Measurements from ENCODE around the gene TMPRSS11A.

The TMPRSS11A gene

GRCh38 chr4:67922697-67923096, 40.6 kb downstream of the TMPRSS11A start:
- TF ChIP-seq CTCF (IDR thresholded peaks at IDR 0.05; ENCODE audit: low read depth, low read length), result no peak
- no peak overlapping the region for H3K4me3 ChIP-seq (ENCODE audit: low read depth, low read length)

- no peak overlapping the region for H3K4me3 ChIP-seq (ENCODE audit: low read depth, low read length)
- no peak for TF ChIP-seq CTCF (IDR thresholded peaks at IDR 0.05; ENCODE audit: low read depth, low read length)
These were observed 44.9 kb downstream of the TMPRSS11A start for GRCh38 chr4:67918428-67918827.

GRCh38 chr4:67915400-67915966, 47.8 kb downstream of the TMPRSS11A start:
- no peak overlapping the region for H3K4me3 ChIP-seq (ENCODE audit: low read depth, low read length)
- no peak for TF ChIP-seq CTCF (IDR thresholded peaks at IDR 0.05; ENCODE audit: low read depth, low read length)

- no peak overlapping the region for H3K4me3 ChIP-seq (ENCODE audit: low read depth, low read length)
- TF ChIP-seq CTCF (IDR thresholded peaks at IDR 0.05; ENCODE audit: low read depth, low read length), result no peak
These were observed 51.2 kb downstream of the TMPRSS11A start for GRCh38 chr4:67912080-67912479.

- no peak overlapping the region for H3K4me3 ChIP-seq (ENCODE audit: low read depth, low read length)
- TF ChIP-seq CTCF (IDR thresholded peaks at IDR 0.05; ENCODE audit: low read depth, low read length), result no peak
These were observed 51.7 kb downstream of the TMPRSS11A start for GRCh38 chr4:67911638-67912037.

- H3K4me3 ChIP-seq (ENCODE audit: low read depth, low read length), result no peak overlapping the region
- no peak for TF ChIP-seq CTCF (IDR thresholded peaks at IDR 0.05; ENCODE audit: low read depth, low read length)
These were observed 52.2 kb downstream of the TMPRSS11A start for GRCh38 chr4:67911141-67911540.

- no peak for TF ChIP-seq CTCF (IDR thresholded peaks at IDR 0.05; ENCODE audit: low read depth, low read length)
- H3K4me3 ChIP-seq (ENCODE audit: low read depth, low read length), result no peak overlapping the region
These were observed 52.7 kb downstream of the TMPRSS11A start for GRCh38 chr4:67910585-67910905.
